ENCODE data around the gene TUT1. TPM values are rescaled to one million over a fixed set of nuclear protein-coding genes. Genes with fewer than 3 reads are reported as not detected.
"Not testable (repeated sequence)": the region's sequence is repeated elsewhere in the genome, so short reads cannot be mapped to it uniquely, and the experiment has no call there.

Gene TUT1
- total RNA-seq, 1 experiment from 2014 or later, result 39.3 TPM

GRCh38 chr11:62565100-62565802 lies 26.1 kb downstream of the TUT1 start:
- no peaks in the 10 kb centered on the region for H3K27me3 ChIP-seq (ENCODE audit: insufficient read depth, low read depth)
- no peak overlapping the region for H2AFZ ChIP-seq
- no peak overlapping the region for H3K4me3 ChIP-seq
- no peaks in the 10 kb centered on the region for H3K9me2 ChIP-seq (ENCODE audit: insufficient read depth)
- H4K20me1 ChIP-seq (ENCODE audit: insufficient read depth), result peaks cover 88% of the 10 kb centered on the region
- no peaks in the 10 kb centered on the region for H3K9me3 ChIP-seq (ENCODE audit: insufficient read depth, low read depth)
- H3K36me3 ChIP-seq (ENCODE audit: low read depth), result peaks cover 62% of the 10 kb centered on the region
- peaks cover 80% of the 10 kb centered on the region for H3K79me2 ChIP-seq (ENCODE audit: low read depth)
- ChIA-PET CTCF (interaction anchor here (0.7 to 1.3 kb wide), 3 partner anchors 9 to 231 kb away, joined by 3 to 4 read pairs (median 4); partner anchors contain the start of gene EEF1G), POLR2A (ENCODE audit: unreplicated experiment) (no interaction called here)
- no peak overlapping the region for H3K4me2 ChIP-seq
- no peak for DNase-seq
- peaks cover 97% of the 10 kb centered on the region for H3F3A ChIP-seq (ENCODE audit: insufficient read depth, low read depth)
- no TSS peak for BruUV-seq (replicated peaks)
- H3K27ac ChIP-seq, result peak overlapping the region; percentile 23; the same call in 1 of the 2 replicates
- intact Hi-C loops (cut with micrococcal nuclease; ENCODE audit: unreplicated experiment), result no loop called here
- peaks cover 46% of the 10 kb centered on the region for H3K4me1 ChIP-seq (replicated peaks; ENCODE audit: insufficient read depth)
- no peak for TF ChIP-seq CTCF (conservative IDR thresholded peaks at IDR 0.05)
- TF ChIP-seq EZH2 (IDR thresholded peaks at IDR 0.05; ENCODE audit: low read depth), result no peak

- ChIA-PET POLR2A (ENCODE audit: unreplicated experiment) (interaction anchor here (1.1 kb wide), 1 partner anchor 11 kb away, joined by 3 read pairs; no protein-coding TSS in a partner anchor), CTCF (interaction anchor here (1.6 to 3.3 kb wide), 3 partner anchors 18 to 166 kb away, joined by 19 to 49 read pairs (median 30); no protein-coding TSS in a partner anchor)
- Histone ChIP-seq H3K4me2 (peak overlapping the region; percentile 40), H3K27ac (peak overlapping the region; percentile 49), H3K79me2 (ENCODE audit: low read depth) (peaks cover 64% of the 10 kb centered on the region), H3F3A (ENCODE audit: insufficient read depth, low read depth) (peaks cover 98% of the 10 kb centered on the region), H3K4me1 (replicated peaks; ENCODE audit: insufficient read depth) (peaks cover 76% of the 10 kb centered on the region), H3K36me3 (ENCODE audit: low read depth) (peaks cover 53% of the 10 kb centered on the region), H4K20me1 (ENCODE audit: insufficient read depth) (peaks cover 77% of the 10 kb centered on the region)
- BruUV-seq (replicated peaks); H3K4me3 ChIP-seq; DNase-seq; intact Hi-C loops (cut with micrococcal nuclease; ENCODE audit: unreplicated experiment); H3K9me2 ChIP-seq (ENCODE audit: insufficient read depth); H3K9me3 ChIP-seq (ENCODE audit: insufficient read depth, low read depth); H3K27me3 ChIP-seq (ENCODE audit: insufficient read depth, low read depth); H2AFZ ChIP-seq: not testable (repeated sequence)
Observed at GRCh38 chr11:62561677-62562230, 29.6 kb downstream of the TUT1 start.

DNA sequence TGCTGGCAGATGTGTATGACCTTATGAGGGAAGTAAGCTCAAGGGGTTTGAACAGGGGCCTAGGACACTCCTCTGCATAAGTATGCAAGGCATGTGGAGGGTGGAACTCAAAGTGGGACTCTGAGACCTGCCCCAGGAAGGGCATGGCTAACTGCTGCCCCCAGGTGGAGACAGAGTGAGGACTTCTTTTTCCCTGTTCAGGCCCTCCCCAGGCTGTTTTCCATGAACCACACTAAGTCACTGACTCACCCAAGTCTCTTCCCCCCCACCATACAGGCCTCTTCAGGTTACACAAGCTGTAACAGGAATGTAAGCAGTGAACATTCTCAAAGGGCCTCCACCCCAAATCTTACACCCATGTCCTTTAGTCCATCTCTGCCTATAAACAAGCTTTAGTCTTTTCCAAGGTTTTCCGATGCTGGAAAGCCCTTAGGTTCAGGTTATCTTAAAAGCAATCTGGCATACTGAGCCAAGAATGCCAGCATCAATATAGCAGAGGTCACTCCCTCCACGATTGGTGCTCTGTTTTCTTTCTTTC lies 30.7 kb downstream of the TUT1 start:
- Histone ChIP-seq H3K4me3 (no peak overlapping the region), H3K27me3 (ENCODE audit: insufficient read depth, low read depth) (no peaks in the 10 kb centered on the region)

DNA sequence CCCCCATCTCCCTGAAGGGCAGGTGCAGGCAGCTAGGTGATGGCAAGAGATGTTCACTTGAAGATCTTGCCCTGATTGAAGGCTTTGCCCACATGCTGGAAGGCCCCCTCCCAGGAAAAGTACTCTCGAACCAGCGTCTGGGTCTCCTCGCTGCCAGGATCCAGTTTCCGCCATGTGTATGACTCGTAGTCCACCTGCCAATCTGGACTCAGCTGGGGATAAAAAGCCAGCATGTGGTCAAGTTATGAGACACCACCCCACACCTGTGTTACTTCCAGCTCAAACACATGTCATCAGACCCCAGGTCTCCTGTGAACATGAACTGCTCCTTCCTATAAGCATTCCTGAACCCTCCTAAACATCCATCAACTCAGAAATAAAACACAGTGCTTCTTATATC lies 31.7 kb downstream of the TUT1 start:
- not testable (repeated sequence) for H3K4me3 ChIP-seq; H3K9me3 ChIP-seq (ENCODE audit: insufficient read depth, low read depth); H3K27me3 ChIP-seq (ENCODE audit: insufficient read depth, low read depth); BruUV-seq (replicated peaks); H2AFZ ChIP-seq; H3K9me2 ChIP-seq (ENCODE audit: insufficient read depth)
- CTCF ChIA-PET, result interaction anchor here (1.1 to 3.3 kb wide), 4 partner anchors 9 to 47 kb away, joined by 4 to 49 read pairs (median 6); no protein-coding TSS in a partner anchor
- Histone ChIP-seq H3F3A (ENCODE audit: insufficient read depth, low read depth) (peaks cover 97% of the 10 kb centered on the region), H4K20me1 (ENCODE audit: insufficient read depth) (peaks cover 57% of the 10 kb centered on the region), H3K4me2 (peak overlapping the region; percentile 54), H3K27ac (peak overlapping the region; percentile 92), H3K36me3 (ENCODE audit: low read depth) (peaks cover 33% of the 10 kb centered on the region), H3K4me1 (replicated peaks; ENCODE audit: insufficient read depth) (peaks cover 81% of the 10 kb centered on the region), H3K79me2 (ENCODE audit: low read depth) (peaks cover 54% of the 10 kb centered on the region)
- peak in 1 of 2 experiments; percentile 41 for DNase-seq
- POLR2A ChIA-PET (ENCODE audit: unreplicated experiment), result interaction anchor here (0.6 to 0.7 kb wide), 3 partner anchors 21 to 79 kb away, joined by 4 to 30 read pairs (median 6); no protein-coding TSS in a partner anchor
- intact Hi-C loops (cut with micrococcal nuclease; ENCODE audit: unreplicated experiment), result loop anchor here (1.0 kb wide), 5 partner anchors 14 to 164 kb away; no protein-coding TSS in a partner anchor

More for the DNA sequence above, 30.7 kb downstream of the TUT1 start:
- POLR2A ChIA-PET (ENCODE audit: unreplicated experiment), result interaction anchor here (0.5 to 1.4 kb wide), 18 partner anchors 8 to 281 kb away, joined by 3 to 32 read pairs (median 6); partner anchors contain the start of genes AHNAK, C11orf98, CSKMT and EEF1G
- BruUV-seq (replicated peaks), result no TSS peak
- CTCF ChIA-PET, result interaction anchor here (0.5 to 3.3 kb wide), 26 partner anchors 10 to 1079 kb away, joined by 3 to 49 read pairs (median 6); partner anchors contain the start of genes AHNAK and TUT1
- intact Hi-C loops (cut with micrococcal nuclease; ENCODE audit: unreplicated experiment), result loop anchor here (1.0 kb wide), 5 partner anchors 15 to 165 kb away; no protein-coding TSS in a partner anchor
- TF ChIP-seq CTCF (conservative IDR thresholded peaks at IDR 0.05) (peak; percentile 90), EZH2 (IDR thresholded peaks at IDR 0.05; ENCODE audit: low read depth) (no peak)
- Histone ChIP-seq H3F3A (ENCODE audit: insufficient read depth, low read depth) (peaks cover 97% of the 10 kb centered on the region), H3K4me2 (peak overlapping the region; percentile 54), H2AFZ (no peak overlapping the region), H3K9me3 (ENCODE audit: insufficient read depth, low read depth) (no peaks in the 10 kb centered on the region), H3K9me2 (ENCODE audit: insufficient read depth) (no peaks in the 10 kb centered on the region), H3K4me1 (replicated peaks; ENCODE audit: insufficient read depth) (peaks cover 78% of the 10 kb centered on the region), H3K79me2 (ENCODE audit: low read depth) (peaks cover 54% of the 10 kb centered on the region), H3K36me3 (ENCODE audit: low read depth) (peaks cover 43% of the 10 kb centered on the region), H3K27ac (peak overlapping the region; percentile 92), H4K20me1 (ENCODE audit: insufficient read depth) (peaks cover 67% of the 10 kb centered on the region)
- peak; percentile 99 for DNase-seq
